Fibroblast of villous mesenchyme (primary cell): Measurements from ENCODE around the gene PTPRN2. TPM values are rescaled to one million over a fixed set of nuclear protein-coding genes. Genes with fewer than 3 reads are reported as not detected.

Source experiments
- DNase-seq: peaks from one replicate; pipeline ENCODE4 v3.0.0-alpha.2; 2010; ENCODE audit warnings: low read depth
- H3K4me3 ChIP-seq: 2 replicates; pipeline ENCODE4 v1.5.1; 2011; ENCODE audit warnings: low read depth, mild to moderate bottlenecking, low read length
- total RNA-seq: library from RNA; depleted of rRNA; stranded (reverse); fragments of >200 nt; gene quantifications from 2 replicates; pipeline ENCODE4 v1.2.3, GENCODE V29; 2012
- TF ChIP-seq, protein P1 (sequence below): IDR thresholded peaks from 2 replicates; pipeline ENCODE4 v1.5.1; 2012; ENCODE audit warnings: low read depth, mild to moderate bottlenecking, low read length; ENCODE audit not compliant: insufficient read depth

PTPRN2 gene
- total RNA-seq, 1 donor, result not detected

DNA sequence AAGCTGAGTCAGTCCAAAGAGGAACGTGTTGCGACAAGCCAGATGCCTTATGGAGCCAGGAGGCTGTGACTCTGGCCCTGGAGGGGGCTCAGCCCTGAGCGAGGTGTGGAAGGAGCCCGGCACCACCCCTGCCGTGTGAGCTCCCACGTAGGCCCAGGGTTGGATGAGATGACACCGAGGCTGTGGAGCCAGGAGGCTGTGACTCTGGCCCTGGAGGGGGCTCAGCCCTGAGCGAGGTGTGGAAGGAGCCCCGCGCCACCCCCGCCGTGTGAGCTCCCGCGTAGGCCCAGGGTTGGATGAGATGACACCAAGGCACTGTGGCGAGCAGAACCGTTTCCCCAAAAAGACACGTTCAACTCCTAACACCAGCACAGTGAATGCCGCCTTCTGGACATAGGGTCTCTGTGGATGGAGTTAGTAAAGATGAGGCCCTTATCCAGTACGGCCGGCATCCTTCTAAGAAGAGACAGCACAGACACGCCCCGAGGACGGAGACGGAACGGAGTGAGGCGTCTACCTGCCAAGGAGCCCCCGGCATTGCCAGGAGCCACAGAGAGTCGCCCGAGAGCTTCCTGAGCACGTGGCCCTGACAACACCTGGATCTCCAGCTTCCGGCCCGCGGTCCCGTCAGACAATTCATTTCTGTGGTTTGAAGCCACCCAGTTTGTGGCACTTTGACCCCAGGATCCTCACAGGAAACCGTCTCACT is 778.3 kb downstream of the PTPRN2 start:
- TF ChIP-seq, protein P1, sequence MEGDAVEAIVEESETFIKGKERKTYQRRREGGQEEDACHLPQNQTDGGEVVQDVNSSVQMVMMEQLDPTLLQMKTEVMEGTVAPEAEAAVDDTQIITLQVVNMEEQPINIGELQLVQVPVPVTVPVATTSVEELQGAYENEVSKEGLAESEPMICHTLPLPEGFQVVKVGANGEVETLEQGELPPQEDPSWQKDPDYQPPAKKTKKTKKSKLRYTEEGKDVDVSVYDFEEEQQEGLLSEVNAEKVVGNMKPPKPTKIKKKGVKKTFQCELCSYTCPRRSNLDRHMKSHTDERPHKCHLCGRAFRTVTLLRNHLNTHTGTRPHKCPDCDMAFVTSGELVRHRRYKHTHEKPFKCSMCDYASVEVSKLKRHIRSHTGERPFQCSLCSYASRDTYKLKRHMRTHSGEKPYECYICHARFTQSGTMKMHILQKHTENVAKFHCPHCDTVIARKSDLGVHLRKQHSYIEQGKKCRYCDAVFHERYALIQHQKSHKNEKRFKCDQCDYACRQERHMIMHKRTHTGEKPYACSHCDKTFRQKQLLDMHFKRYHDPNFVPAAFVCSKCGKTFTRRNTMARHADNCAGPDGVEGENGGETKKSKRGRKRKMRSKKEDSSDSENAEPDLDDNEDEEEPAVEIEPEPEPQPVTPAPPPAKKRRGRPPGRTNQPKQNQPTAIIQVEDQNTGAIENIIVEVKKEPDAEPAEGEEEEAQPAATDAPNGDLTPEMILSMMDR, result no peak
- H3K4me3 ChIP-seq, result no peak overlapping the region
- DNase-seq, result no peak

DNA sequence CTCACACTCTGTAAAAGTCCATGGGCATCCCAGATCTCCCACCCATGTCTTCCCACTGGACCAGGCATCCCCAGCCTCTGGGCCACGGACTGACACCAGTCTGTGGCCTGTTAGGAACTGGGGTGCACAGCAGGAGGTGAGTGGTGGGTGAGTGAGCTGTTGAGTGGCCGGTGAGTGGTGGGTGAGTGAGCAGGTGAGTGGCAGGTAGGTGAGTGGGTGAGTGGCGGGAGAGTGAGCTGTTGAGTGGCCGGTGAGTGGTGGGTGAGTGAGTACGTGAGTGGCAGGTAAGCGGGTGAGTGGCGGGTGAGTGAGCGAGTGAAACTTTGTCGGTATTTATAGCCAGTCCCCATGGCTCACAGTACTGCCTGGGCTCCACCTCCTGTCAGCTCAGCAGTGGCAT is 779.6 kb downstream of the PTPRN2 start:
- no peak for DNase-seq
- TF ChIP-seq, protein P1, result no peak
- no peak overlapping the region for H3K4me3 ChIP-seq

DNA sequence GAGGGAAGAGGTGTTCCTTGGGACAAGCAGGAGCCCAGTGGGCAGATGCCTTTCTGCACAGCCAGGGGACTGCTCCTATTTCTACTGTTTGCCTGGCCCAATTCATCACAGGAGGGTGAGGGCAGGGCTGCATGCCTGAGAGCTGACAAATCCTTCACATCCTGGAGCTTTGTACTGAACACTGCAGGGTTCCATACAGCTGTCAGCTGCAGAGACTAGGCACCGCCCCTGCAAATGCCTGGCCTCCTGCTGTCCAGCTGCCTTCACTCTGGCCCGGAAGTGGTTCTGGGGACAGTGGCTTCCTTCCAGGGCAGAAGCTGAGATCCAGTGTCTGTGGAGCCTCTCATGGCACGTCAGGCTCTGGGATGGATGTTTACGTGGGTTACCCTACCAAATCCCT is 780.1 kb downstream of the PTPRN2 start:
- no peak for DNase-seq
- no peak overlapping the region for H3K4me3 ChIP-seq
- TF ChIP-seq, protein P1, result no peak

DNA sequence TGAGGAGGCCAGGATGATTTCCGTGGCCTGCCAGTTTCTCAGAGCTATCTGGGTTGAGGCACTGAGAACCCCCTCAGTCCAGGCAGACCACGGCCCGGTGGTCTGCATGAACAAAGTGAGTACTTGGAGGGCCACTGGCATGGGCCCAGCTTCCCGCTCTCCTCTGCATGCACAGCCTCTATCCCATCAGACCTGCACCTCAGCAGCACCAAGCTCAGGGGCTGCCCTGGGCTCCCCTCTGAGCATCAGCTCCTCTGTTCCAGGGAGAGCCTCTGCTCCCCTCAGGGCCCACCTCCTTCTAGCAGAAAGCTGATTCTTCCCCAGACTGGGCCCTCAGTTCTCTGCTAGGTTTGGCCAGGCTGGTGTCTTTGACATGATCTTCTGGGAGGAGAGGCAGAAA is 780.9 kb downstream of the PTPRN2 start:
- TF ChIP-seq, protein P1, result no peak
- no peak overlapping the region for H3K4me3 ChIP-seq
- DNase-seq, result no peak

DNA sequence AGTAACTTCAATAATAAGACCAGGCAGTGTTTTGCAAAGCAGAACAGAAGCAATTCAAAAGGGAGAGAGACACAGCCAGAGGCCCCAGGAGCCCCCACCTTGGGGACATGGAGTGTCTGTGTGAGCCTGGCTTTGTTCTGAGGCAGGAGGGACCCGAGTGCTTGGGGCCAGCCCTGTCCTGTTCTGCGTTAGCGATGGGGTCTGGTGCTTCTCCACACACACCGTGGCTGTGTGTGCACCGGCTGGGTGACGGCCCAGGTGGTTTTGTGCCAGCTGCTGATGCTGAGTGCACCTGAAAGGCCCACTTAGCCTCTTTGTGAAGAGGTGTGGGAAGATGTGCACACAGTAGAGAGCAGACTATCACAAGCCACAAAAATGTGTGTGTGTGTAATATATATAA is 781.9 kb downstream of the PTPRN2 start:
- DNase-seq, result no peak
- H3K4me3 ChIP-seq, result no peak overlapping the region
- TF ChIP-seq, protein P1, result no peak

DNA sequence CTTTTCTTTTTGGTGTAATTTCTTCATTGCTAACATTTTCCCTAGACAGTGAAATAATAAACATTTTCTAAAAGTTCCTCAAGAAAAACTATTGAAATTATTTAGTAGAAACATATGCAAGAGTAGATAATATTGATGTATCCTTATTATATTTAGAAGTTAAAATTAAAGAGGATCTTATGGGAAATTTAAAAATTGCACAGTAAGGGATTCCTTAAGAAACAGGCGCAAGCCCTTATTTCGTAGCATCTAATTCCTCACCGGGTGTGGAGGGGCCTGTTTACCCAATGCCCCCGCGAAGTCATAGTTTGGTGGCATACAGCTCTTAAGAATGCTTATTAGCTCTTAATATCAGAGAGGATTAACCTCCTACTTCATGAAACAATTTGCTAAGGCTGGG is 783.7 kb downstream of the PTPRN2 start:
- TF ChIP-seq, protein P1, result no peak
- DNase-seq, result no peak
- no peak overlapping the region for H3K4me3 ChIP-seq
